CD14-positive monocyte (primary cell): ENCODE data around the gene MAGEC2. TPM values are rescaled to one million over a fixed set of nuclear protein-coding genes. Genes with fewer than 3 reads are reported as not detected.

Experiments
- DNase-seq, 3 donors: peaks; one replicate each; pipeline ENCODE4 v3.0.0-alpha.2; 2011 to 2022
- H2AFZ ChIP-seq: 2 replicates; pipeline ENCODE4 v1.6.0; 2012; ENCODE audit warnings: mild to moderate bottlenecking, low read depth, low read length, inconsistent platforms; ENCODE audit not compliant: insufficient read depth, poor library complexity, severe bottlenecking
- H3K27ac ChIP-seq, 2 donors: 1 replicate in 1 of 2; 2 replicates in 1 of 2; pipeline ENCODE4 v1.5.1; 2012 to 2013; ENCODE audit warnings: low read length in 2 of 2, control low read depth in 1 of 2, inconsistent platforms in 1 of 2, low read depth in 1 of 2, mild to moderate bottlenecking in 1 of 2
- H3K27me3 ChIP-seq, 2 donors: one replicate each; pipeline versions ENCODE4 v1.6.0 to v1.6.1; 2011 to 2013; ENCODE audit warnings: low read length in 2 of 2; ENCODE audit not compliant: control insufficient read depth in 2 of 2, insufficient read depth in 2 of 2
- H3K36me3 ChIP-seq, 2 donors: replicated peaks in 1 of 2; 1 replicate in 1 of 2; 2 replicates in 1 of 2; pipeline versions ENCODE4 v1.5.1 to v1.6.1; 2012 to 2013; ENCODE audit warnings: low read length in 2 of 2, control low read depth in 1 of 2, inconsistent platforms in 1 of 2, mild to moderate bottlenecking in 1 of 2; ENCODE audit not compliant: insufficient read depth in 2 of 2, control insufficient read depth in 1 of 2
- H3K4me1 ChIP-seq, 2 donors: 1 replicate in 1 of 2; 2 replicates in 1 of 2; pipeline versions ENCODE4 v1.5.1 to v1.6.1; 2012 to 2013; ENCODE audit warnings: low read length in 2 of 2, control low read depth in 1 of 2, inconsistent platforms in 1 of 2, mild to moderate bottlenecking in 1 of 2, moderate library complexity in 1 of 2; ENCODE audit not compliant: insufficient read depth in 2 of 2, control insufficient read depth in 1 of 2
- H3K4me2 ChIP-seq: replicated peaks from 2 replicates; pipeline ENCODE3; 2012; ENCODE audit warnings: low read length, moderate library complexity, mild to moderate bottlenecking; ENCODE audit not compliant: poor library complexity, severe bottlenecking; ENCODE audit errors: extremely low read depth
- H3K4me3 ChIP-seq, 3 experiments: fragments of 200-600 bp in 1 of 3; sonication (generic) in 1 of 3; replicated peaks in 1 of 3; 1 replicate in 2 of 3; 2 replicates in 1 of 3; pipeline ENCODE4 v1.5.1; 2011 to 2013; ENCODE audit warnings: low read length in 3 of 3, mild to moderate bottlenecking in 3 of 3, control low read depth in 2 of 3, low read depth in 2 of 3, inconsistent platforms in 1 of 3, moderate library complexity in 1 of 3
- H3K79me2 ChIP-seq: 2 replicates; pipeline ENCODE4 v1.6.0; 2012; ENCODE audit warnings: mild to moderate bottlenecking, control low read depth, inconsistent platforms, low read length, moderate library complexity; ENCODE audit not compliant: insufficient read depth
- H3K9ac ChIP-seq: 2 replicates; pipeline ENCODE4 v1.6.0; 2017; ENCODE audit warnings: low read length, mild to moderate bottlenecking; ENCODE audit not compliant: insufficient read depth, poor library complexity, severe bottlenecking
- H3K9me3 ChIP-seq, 2 donors: replicated peaks in 1 of 2; 1 replicate in 1 of 2; 2 replicates in 1 of 2; pipeline versions ENCODE4 v1.5.1 to v1.6.1; 2012 to 2013; ENCODE audit warnings: low read length in 2 of 2, control low read depth in 1 of 2; ENCODE audit not compliant: control insufficient read depth in 1 of 2, insufficient read depth in 1 of 2
- H4K20me1 ChIP-seq: 2 replicates; pipeline ENCODE4 v1.6.0; 2012; ENCODE audit warnings: mild to moderate bottlenecking, low read length, control low read depth, moderate library complexity; ENCODE audit not compliant: insufficient read depth
- H3K27ac Mint-ChIP-seq, 7 donors: one replicate each; pipeline ENCODE4 v1.8.0; 2020; ENCODE audit warnings: mild to moderate bottlenecking in 7 of 7, mixed read lengths in 7 of 7, moderate library complexity in 6 of 7, inconsistent platforms in 2 of 7
- H3K27me3 Mint-ChIP-seq, 3 donors: one replicate each; pipeline ENCODE4 v1.8.0; 2021 to 2022; ENCODE audit warnings: low read depth in 3 of 3, mild to moderate bottlenecking in 3 of 3, mixed read lengths in 3 of 3, moderate library complexity in 3 of 3, inconsistent platforms in 1 of 3
- H3K36me3 Mint-ChIP-seq, 2 donors: one replicate each; pipeline ENCODE4 v1.8.0; 2020; ENCODE audit warnings: mixed read lengths in 2 of 2, inconsistent platforms in 1 of 2, mild to moderate bottlenecking in 1 of 2
- H3K4me1 Mint-ChIP-seq: one replicate; pipeline ENCODE4 v1.8.0; 2020; ENCODE audit warnings: mild to moderate bottlenecking, mixed read lengths
- H3K4me3 Mint-ChIP-seq, 2 donors: one replicate each; pipeline ENCODE4 v1.8.0; 2020; ENCODE audit warnings: mild to moderate bottlenecking in 2 of 2, mixed read lengths in 2 of 2, moderate library complexity in 1 of 2
- H3K9me3 Mint-ChIP-seq, 7 donors: one replicate each; pipeline ENCODE4 v1.8.0; 2020 to 2022; ENCODE audit warnings: mixed read lengths in 7 of 7, mild to moderate bottlenecking in 6 of 7, moderate library complexity in 6 of 7, inconsistent platforms in 2 of 7
- WGBS: methylation state at CpG from one replicate; pipeline ENCODE4 v1.1.5; 2013; ENCODE audit warnings: missing lambda C conversion rate; ENCODE audit not compliant: insufficient coverage; 5-methylcytosine and 5-hydroxymethylcytosine counted together
- intact Hi-C, 2 donors: fragments of 100-400 bp; cut with micrococcal nuclease; formaldehyde crosslinking; loops; one replicate each; pipeline versions ENCODE4 v1.15.0 to v1.15.1; 2023
- polyA minus RNA-seq: library from RNA; depleted of rRNA, polyadenylated mRNA; stranded (reverse); fragments of >200 nt; gene quantifications from 2 replicates; pipeline ENCODE4 v1.2.3, GENCODE V29; 2012
- polyA plus RNA-seq, 3 donors: library from polyadenylated mRNA; depleted of rRNA in 1 of 3; unstranded in 2 of 3; stranded (reverse) in 1 of 3; fragments of 300-500 nt in 2 of 3; fragments of >200 nt in 1 of 3; fragmentation: Illumina TruSeq in 2 of 3; gene quantifications; 1 replicate in 2 of 3; 2 replicates in 1 of 3; pipeline ENCODE4 v1.2.3, GENCODE V29; 2012 to 2021
- total RNA-seq, 12 experiments: library from RNA in 1 of 12; stranded (reverse) in 1 of 12; fragments of 120-200 nt in 1 of 12; gene quantifications; one replicate each; pipeline ENCODE4 v1.2.4 and lab custom pipeline; 2013 to 2026; ENCODE audit warnings: mixed read lengths in 6 of 12, inconsistent platforms in 1 of 12
- TF ChIP-seq, protein P1 (sequence below): fragments of 200-600 bp; IDR thresholded peaks from one replicate; pipeline ENCODE4 v1.8.0; 2022; ENCODE audit warnings: antibody characterized with exemption, mild to moderate bottlenecking

Gene MAGEC2, protein sequence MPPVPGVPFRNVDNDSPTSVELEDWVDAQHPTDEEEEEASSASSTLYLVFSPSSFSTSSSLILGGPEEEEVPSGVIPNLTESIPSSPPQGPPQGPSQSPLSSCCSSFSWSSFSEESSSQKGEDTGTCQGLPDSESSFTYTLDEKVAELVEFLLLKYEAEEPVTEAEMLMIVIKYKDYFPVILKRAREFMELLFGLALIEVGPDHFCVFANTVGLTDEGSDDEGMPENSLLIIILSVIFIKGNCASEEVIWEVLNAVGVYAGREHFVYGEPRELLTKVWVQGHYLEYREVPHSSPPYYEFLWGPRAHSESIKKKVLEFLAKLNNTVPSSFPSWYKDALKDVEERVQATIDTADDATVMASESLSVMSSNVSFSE
- total RNA-seq (2013): not detected
- polyA plus RNA-seq (not detected), polyA minus RNA-seq (not detected in 2 replicates), total RNA-seq (lab: John Stamatoyannopoulos, UW) (0 to 0.30 (median 0) reads per million in 11 experiments)

DNA sequence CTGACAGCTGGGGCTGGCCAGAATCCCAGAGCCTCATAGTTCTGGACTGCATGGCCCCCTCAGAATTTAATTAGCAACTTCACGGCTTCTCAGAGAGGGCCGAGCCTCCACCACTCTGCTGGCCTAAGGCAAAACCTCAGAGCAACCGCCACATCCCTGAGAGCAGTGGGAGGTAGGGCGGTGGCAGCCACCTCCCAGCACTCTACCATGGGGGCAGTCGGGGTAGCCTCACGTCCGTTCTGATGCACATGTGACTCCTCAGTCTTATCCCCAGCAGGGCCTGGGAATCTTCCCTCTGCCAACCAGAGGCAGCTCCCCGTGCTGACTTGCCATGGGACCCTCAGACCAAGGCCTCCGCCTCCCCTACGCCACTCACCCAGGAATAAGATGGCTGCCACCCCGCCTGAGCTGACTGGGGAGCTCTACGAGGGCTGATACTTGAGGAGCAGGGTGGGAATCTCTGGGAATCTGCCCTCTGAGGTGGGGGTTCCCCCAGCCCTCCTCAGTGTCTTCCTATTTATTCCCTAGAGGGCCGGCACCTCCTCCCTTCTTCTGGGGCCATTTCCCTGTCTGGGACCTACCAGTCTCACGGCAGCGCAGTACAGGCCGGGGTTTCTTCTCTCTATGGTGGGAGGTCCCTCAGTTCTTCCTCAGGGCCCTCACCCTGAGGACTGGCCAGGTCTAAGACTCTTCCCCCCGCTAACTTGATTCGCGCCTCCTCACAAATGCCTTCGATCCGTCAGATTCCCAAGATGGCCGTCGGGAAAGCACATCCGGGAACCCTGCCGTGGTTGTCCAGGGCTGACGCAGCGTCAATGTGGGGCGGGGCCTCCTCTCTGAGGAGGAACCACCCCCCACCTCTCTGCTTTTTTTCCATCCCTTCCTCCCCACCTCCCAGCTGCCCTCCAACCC is at the start of gene MAGEC2:
Gene MAGEC2 (minus strand): TSS at position 769 of the 912 bp plus-strand sequence. CDS start 1,303 bp downstream, outside the sequence.
- no peaks in the 10 kb centered on the region for H3K4me1 ChIP-seq
- Mint-ChIP-seq H3K27ac (no peak within 1 kb of the TSS), H3K4me1 (no peaks in the 10 kb centered on the region), H3K27me3 (no peaks in the 10 kb centered on the region), H3K36me3 (no peaks in the 10 kb centered on the region), H3K4me3 (no peak within 1 kb of the TSS), H3K9me3 (peaks cover 0 to 31% (median 6%) of the 10 kb centered on the region in 7 donors)
- no peak for DNase-seq
- no peaks in the 10 kb centered on the region for H3K36me3 ChIP-seq
- no peaks in the 10 kb centered on the region for H4K20me1 ChIP-seq
- H3K27me3 ChIP-seq: no peaks in the 10 kb centered on the region
- no peak within 1 kb of the TSS for H3K4me2 ChIP-seq
- TF ChIP-seq, protein P1, sequence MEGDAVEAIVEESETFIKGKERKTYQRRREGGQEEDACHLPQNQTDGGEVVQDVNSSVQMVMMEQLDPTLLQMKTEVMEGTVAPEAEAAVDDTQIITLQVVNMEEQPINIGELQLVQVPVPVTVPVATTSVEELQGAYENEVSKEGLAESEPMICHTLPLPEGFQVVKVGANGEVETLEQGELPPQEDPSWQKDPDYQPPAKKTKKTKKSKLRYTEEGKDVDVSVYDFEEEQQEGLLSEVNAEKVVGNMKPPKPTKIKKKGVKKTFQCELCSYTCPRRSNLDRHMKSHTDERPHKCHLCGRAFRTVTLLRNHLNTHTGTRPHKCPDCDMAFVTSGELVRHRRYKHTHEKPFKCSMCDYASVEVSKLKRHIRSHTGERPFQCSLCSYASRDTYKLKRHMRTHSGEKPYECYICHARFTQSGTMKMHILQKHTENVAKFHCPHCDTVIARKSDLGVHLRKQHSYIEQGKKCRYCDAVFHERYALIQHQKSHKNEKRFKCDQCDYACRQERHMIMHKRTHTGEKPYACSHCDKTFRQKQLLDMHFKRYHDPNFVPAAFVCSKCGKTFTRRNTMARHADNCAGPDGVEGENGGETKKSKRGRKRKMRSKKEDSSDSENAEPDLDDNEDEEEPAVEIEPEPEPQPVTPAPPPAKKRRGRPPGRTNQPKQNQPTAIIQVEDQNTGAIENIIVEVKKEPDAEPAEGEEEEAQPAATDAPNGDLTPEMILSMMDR: no peak
- no peaks in the 10 kb centered on the region for H3K79me2 ChIP-seq
- no peak within 1 kb of the TSS for H3K27ac ChIP-seq
- H3K9ac ChIP-seq: no peak within 1 kb of the TSS
- 80% methylated on average over 2 of the region's 28 CpGs for WGBS
- no peak within 1 kb of the TSS for H2AFZ ChIP-seq
- peaks cover 0 to 8% of the 10 kb centered on the region in 2 donors for H3K9me3 ChIP-seq
- intact Hi-C loops: no loop called here
- no peak within 1 kb of the TSS for H3K4me3 ChIP-seq

DNA sequence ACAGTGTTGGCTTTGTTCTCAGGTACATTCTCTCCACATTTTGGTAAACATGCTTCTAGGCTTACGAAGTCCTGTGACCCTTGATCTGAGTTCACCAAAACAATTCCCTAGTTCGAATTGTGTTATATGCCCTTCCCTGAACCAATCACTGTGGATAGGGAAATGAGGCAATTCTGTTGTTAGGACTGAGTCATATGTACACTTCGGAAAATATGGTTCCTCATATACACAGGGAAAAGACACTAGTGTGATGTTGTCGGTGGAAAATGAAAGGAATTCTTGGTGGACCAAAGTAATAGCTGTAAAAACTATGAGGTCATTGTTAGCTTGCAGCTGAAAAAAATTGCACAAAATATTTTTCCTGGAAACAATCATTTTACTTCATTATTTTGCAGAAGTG is 46.6 kb upstream of the MAGEC2 start:
- H3K4me2 ChIP-seq: no peak overlapping the region
- Mint-ChIP-seq H3K27me3 (no peaks in the 10 kb centered on the region), H3K4me1 (no peaks in the 10 kb centered on the region), H3K4me3 (no peak overlapping the region), H3K9me3 (peaks cover 0 to 4% (median 0%) of the 10 kb centered on the region in 7 donors), H3K27ac (no peak overlapping the region), H3K36me3 (no peaks in the 10 kb centered on the region)
- DNase-seq: no peak
- no peaks in the 10 kb centered on the region for H3K4me1 ChIP-seq
- TF ChIP-seq, protein P1: no peak
- no peaks in the 10 kb centered on the region for H3K79me2 ChIP-seq
- H3K27ac ChIP-seq: no peak overlapping the region
- H3K9me3 ChIP-seq: peaks cover 0 to 8% of the 10 kb centered on the region in 2 donors
- no peaks in the 10 kb centered on the region for H3K27me3 ChIP-seq
- H3K4me3 ChIP-seq: no peak overlapping the region
- no peak overlapping the region for H2AFZ ChIP-seq
- intact Hi-C loops: no loop called here
- H3K36me3 ChIP-seq: no peaks in the 10 kb centered on the region
- no peaks in the 10 kb centered on the region for H4K20me1 ChIP-seq
- WGBS: no CpG with 5 or more reads among the region's 4 CpGs
- no peak overlapping the region for H3K9ac ChIP-seq
